Measurements from ENCODE around the gene CAP1.

DNA sequence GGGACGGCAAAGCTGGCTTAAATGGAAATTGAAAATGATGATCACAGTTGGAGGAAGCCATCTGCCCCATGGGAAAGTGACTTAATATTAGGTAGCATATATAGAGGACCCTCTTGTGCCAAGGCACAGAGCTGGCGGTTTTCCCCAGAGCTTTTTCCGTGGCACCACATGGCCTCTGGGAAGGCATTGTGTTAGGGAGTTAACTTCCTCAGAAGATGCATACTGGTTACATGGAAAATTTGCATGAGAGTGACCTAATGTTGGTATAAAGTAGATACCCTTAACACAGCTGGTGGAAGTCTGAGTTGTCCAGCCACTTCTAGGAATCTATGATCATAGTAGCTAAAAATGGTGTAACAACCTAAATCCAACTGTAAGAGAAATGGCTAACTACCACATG lies 27.3 kb downstream of the CAP1 start:
- TF ChIP-seq, protein P1, sequence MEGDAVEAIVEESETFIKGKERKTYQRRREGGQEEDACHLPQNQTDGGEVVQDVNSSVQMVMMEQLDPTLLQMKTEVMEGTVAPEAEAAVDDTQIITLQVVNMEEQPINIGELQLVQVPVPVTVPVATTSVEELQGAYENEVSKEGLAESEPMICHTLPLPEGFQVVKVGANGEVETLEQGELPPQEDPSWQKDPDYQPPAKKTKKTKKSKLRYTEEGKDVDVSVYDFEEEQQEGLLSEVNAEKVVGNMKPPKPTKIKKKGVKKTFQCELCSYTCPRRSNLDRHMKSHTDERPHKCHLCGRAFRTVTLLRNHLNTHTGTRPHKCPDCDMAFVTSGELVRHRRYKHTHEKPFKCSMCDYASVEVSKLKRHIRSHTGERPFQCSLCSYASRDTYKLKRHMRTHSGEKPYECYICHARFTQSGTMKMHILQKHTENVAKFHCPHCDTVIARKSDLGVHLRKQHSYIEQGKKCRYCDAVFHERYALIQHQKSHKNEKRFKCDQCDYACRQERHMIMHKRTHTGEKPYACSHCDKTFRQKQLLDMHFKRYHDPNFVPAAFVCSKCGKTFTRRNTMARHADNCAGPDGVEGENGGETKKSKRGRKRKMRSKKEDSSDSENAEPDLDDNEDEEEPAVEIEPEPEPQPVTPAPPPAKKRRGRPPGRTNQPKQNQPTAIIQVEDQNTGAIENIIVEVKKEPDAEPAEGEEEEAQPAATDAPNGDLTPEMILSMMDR (IDR thresholded peaks at IDR 0.05), result no peak
- no peak for TF ChIP-seq ZFX (IDR thresholded peaks at IDR 0.05; ENCODE audit: borderline replicate concordance)
